Mucosa of stomach (tissue), 1 donor: ENCODE results near the gene CELF4.

Experiments
- H3K27me3 ChIP-seq: one replicate; pipeline ENCODE4 v1.7.0; 2013; ENCODE audit warnings: mild to moderate bottlenecking, low read length; ENCODE audit not compliant: control insufficient read depth, insufficient read depth
- H3K36me3 ChIP-seq: one replicate; pipeline ENCODE4 v1.7.0; 2013; ENCODE audit warnings: low read length; ENCODE audit not compliant: control insufficient read depth, insufficient read depth
- H3K4me1 ChIP-seq: one replicate; pipeline ENCODE4 v1.7.0; 2013; ENCODE audit warnings: mild to moderate bottlenecking, low read length; ENCODE audit not compliant: control insufficient read depth, insufficient read depth
- H3K4me3 ChIP-seq: one replicate; pipeline ENCODE4 v1.7.0; 2013; ENCODE audit warnings: low read length
- H3K9ac ChIP-seq: one replicate; pipeline ENCODE4 v1.7.0; 2013; ENCODE audit warnings: mild to moderate bottlenecking, low read length, moderate library complexity
- H3K9me3 ChIP-seq: one replicate; pipeline ENCODE4 v1.7.0; 2013; ENCODE audit warnings: mild to moderate bottlenecking, low read length, moderate library complexity; ENCODE audit not compliant: control insufficient read depth
- donor health status: Pancreatic carcinoma.

CELF4 gene

GRCh38 chr18:37529296-37529695 lies 36.3 kb downstream of the CELF4 start:
- H3K9me3 ChIP-seq = no peaks in the 10 kb centered on the region
- H3K9ac ChIP-seq = no peak overlapping the region
- H3K36me3 ChIP-seq = no peaks in the 10 kb centered on the region
- H3K4me1 ChIP-seq = no peaks in the 10 kb centered on the region
- H3K4me3 ChIP-seq = no peak overlapping the region
- H3K27me3 ChIP-seq = peaks cover 39% of the 10 kb centered on the region

DNA sequence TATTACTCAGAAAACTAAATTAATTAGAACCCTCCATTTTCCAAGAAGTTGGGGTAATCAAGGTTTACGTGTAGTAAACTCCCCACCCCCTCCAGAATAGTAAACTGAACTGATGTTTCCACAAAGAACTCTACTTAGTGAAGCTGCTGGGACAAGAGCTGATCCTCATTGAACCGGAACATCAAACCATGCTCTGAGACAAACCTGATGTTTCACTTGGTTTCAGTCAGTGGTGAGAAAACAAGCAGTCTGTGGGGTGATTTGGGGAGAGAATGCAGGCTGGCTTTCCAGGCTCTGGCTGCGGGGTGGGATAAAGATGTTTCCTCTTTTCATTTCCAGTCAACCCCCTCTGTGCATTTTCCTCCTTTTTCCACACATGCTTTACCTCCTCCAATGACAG lies 38.2 kb downstream of the CELF4 start:
- Histone ChIP-seq H3K9me3 (no peaks in the 10 kb centered on the region), H3K4me1 (no peaks in the 10 kb centered on the region), H3K27me3 (peaks cover 51% of the 10 kb centered on the region), H3K4me3 (no peak overlapping the region), H3K36me3 (no peaks in the 10 kb centered on the region), H3K9ac (no peak overlapping the region)

DNA sequence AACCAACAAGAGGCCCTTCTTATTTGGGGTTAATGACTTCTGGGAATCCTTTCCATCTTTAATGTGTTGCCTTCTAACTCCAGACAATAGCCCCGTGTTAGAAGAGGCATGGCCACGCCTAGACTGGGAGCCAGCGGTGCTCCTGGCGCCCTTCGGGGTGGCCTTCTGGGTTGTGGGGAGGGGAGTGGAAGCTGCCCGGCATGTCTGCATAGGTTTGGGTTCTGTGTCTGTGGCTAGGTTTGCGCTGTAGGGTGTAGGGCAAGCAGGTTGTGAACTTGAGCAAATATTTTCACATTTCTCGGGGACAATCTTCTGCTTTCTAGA lies 40.4 kb downstream of the CELF4 start:
- H3K4me1 ChIP-seq = no peaks in the 10 kb centered on the region
- H3K9me3 ChIP-seq = no peaks in the 10 kb centered on the region
- H3K27me3 ChIP-seq = peaks cover 48% of the 10 kb centered on the region
- no peak overlapping the region for H3K4me3 ChIP-seq
- no peak overlapping the region for H3K9ac ChIP-seq
- no peaks in the 10 kb centered on the region for H3K36me3 ChIP-seq

DNA sequence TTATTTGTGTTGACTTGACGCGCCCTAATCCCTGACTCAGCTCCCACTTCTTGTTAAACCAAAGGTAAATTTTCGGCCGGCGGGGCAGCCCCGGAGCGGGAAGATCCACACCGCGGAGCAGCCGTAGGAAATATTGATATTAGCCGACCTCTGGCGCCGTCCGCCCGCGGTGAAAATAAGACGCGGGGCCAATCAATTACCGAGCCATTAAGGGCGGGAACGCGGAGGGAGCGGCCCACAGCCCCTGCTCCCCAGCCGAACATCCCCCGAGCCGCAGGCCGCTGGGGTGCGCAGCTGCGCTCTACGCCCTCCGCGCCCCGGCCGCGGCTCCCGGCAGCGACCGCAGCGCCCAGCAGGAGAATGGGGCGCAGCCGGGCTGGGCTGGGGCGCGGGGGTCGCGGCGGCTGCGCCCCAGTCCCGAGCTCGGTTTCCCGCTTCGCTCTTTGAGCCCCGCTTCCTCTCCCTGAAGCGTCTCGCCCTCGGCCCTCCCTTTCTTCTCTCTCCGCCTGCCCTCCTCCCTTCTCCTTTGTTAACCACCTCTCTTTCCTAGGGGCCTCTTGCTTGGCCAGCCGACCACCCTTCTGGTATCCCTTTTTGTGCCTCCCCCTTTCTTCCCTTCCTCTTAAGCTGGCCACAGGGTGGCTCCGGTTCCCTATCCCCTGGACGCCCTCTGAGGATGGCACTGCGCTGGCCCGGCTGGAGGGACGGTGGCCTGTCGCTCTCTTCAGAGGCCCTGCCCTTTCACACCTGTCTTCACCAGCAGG lies 40.9 kb downstream of the CELF4 start:
- no peaks in the 10 kb centered on the region for H3K4me1 ChIP-seq
- no peaks in the 10 kb centered on the region for H3K9me3 ChIP-seq
- no peak overlapping the region for H3K4me3 ChIP-seq
- H3K36me3 ChIP-seq = no peaks in the 10 kb centered on the region
- H3K9ac ChIP-seq = no peak overlapping the region
- H3K27me3 ChIP-seq = peaks cover 43% of the 10 kb centered on the region

- no peak overlapping the region for H3K4me3 ChIP-seq
- H3K4me1 ChIP-seq = no peaks in the 10 kb centered on the region
- no peak overlapping the region for H3K9ac ChIP-seq
- no peaks in the 10 kb centered on the region for H3K9me3 ChIP-seq
- H3K36me3 ChIP-seq = no peaks in the 10 kb centered on the region
- H3K27me3 ChIP-seq = peaks cover 39% of the 10 kb centered on the region
Observed at GRCh38 chr18:37524139-37524497, 41.5 kb downstream of the CELF4 start.

DNA sequence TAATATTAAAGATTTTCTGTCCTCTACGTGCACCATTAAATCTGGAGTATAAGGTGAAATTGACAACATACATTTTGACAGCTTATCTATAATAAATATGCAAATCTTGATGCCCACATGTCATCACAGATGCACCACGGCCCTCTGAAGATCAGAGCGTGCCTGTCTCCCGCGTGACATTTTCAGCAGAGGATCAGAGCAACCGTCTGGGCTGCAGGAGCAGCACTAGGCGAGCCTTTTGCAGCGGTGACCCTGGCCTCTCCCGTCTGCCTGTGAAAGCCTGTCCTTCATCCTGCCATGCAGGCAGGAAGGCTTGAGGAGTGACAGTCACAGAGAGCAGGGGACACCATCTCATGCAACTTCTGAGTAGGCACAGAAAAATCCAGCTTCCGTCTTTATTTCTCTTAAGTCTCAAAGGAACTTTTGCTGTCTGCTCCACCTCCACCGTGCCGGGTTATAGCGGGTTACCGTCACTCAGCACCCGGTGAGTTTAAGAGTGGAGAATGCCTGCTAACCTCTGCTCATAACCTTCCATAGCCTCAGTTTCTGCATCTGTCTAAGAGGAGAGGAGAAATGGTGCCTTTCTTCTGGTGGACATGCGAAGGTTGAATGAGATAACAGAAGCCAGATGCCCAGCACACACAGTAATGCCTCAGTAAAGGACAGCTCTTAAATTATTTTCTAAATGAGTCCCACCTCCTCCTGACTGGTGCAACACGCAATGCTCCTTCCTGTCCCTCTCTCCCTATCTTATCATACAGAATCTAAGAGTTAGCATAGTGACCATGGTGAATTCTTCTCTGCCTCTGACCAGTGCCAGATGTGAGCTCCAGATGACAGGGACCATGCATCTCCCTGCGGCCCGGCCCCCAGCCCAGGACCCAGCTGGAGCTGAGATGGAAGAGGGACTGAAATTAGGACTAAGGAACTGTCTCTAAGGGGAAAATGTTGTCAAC lies 43.8 kb downstream of the CELF4 start:
- H3K9me3 ChIP-seq = no peaks in the 10 kb centered on the region
- H3K36me3 ChIP-seq = no peaks in the 10 kb centered on the region
- no peak overlapping the region for H3K9ac ChIP-seq
- H3K4me1 ChIP-seq = no peaks in the 10 kb centered on the region
- H3K27me3 ChIP-seq = peaks cover 38% of the 10 kb centered on the region
- no peak overlapping the region for H3K4me3 ChIP-seq

GRCh38 chr18:37520508-37520907 lies 45.1 kb downstream of the CELF4 start:
- Histone ChIP-seq H3K4me1 (no peaks in the 10 kb centered on the region), H3K27me3 (peaks cover 30% of the 10 kb centered on the region), H3K9me3 (no peaks in the 10 kb centered on the region), H3K4me3 (no peak overlapping the region), H3K36me3 (no peaks in the 10 kb centered on the region), H3K9ac (no peak overlapping the region)

- no peaks in the 10 kb centered on the region for H3K4me1 ChIP-seq
- peaks cover 23% of the 10 kb centered on the region for H3K27me3 ChIP-seq
- no peaks in the 10 kb centered on the region for H3K9me3 ChIP-seq
- no peaks in the 10 kb centered on the region for H3K36me3 ChIP-seq
- no peak overlapping the region for H3K4me3 ChIP-seq
- no peak overlapping the region for H3K9ac ChIP-seq
Observed at GRCh38 chr18:37519510-37520135, 46.0 kb downstream of the CELF4 start.

DNA sequence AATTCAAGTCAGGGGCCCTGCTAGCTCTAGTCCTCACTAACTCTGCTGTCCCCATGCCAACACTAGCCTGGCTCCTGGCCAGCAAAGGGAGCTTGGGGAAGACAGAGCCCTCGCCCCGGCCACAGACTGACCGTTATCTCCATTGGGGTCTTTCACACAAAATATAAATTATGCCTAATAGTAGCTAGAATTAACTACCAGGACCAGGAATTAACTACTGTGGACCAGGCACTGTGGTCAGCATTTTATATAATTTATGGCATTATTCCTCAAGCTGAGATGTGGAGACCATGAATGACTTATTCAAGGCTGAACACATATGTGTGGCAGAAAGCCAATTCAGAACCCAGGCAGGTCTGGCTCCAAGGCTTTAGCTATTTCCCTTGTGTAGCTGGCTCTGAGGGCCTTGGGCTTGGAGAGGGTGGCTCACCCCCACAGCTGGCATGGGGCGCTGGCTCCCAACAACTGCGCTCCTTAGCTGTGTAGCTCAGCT lies 49.2 kb downstream of the CELF4 start:
- no peaks in the 10 kb centered on the region for H3K27me3 ChIP-seq
- no peak overlapping the region for H3K9ac ChIP-seq
- no peaks in the 10 kb centered on the region for H3K9me3 ChIP-seq
- H3K4me3 ChIP-seq = no peak overlapping the region
- H3K36me3 ChIP-seq = no peaks in the 10 kb centered on the region
- no peaks in the 10 kb centered on the region for H3K4me1 ChIP-seq

DNA sequence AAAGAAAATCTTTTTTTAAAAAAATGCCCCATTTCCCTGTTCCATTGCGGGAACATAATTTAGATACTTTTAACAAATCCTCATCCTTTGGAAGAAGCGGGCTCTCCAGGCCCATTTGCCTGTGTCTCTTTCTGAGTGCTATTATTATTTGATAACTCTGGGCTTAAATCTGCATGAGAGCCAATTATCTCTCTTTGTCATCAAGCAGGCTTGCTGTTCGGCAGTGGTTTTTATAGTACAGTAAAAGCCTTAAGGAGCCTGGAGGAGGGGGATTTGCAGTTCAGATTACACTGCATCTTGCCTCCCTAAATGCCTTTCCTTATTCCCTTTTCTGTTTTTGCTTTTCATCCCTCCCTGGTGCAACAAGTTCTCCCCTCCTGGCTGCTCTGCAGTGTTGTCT lies 50.6 kb downstream of the CELF4 start:
- Histone ChIP-seq H3K4me1 (no peaks in the 10 kb centered on the region), H3K4me3 (no peak overlapping the region), H3K27me3 (no peaks in the 10 kb centered on the region), H3K9me3 (no peaks in the 10 kb centered on the region), H3K36me3 (no peaks in the 10 kb centered on the region), H3K9ac (no peak overlapping the region)

DNA sequence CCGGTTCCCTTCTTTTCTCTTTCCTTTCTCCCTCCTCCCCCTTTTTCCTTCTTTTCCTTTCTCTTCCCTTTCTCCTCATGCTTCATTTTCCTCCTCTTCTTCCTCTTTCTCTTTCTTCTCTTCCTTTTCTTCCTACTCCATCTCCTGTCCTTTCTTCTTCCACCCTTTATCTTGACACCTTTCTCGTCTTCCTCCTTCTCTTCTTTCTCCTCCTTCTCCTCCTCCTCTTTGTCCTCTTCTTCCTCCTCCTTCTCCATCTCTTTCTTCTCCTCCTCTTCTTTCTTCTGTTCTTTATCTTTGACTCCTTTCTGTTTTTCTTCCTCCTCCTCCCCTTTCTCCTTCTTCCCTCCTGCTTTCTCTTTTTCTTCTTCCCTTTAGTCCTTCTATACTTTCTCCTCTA lies 53.2 kb downstream of the CELF4 start:
- H3K4me3 ChIP-seq = no peak overlapping the region
- no peaks in the 10 kb centered on the region for H3K9me3 ChIP-seq
- no peaks in the 10 kb centered on the region for H3K27me3 ChIP-seq
- H3K4me1 ChIP-seq = no peaks in the 10 kb centered on the region
- no peak overlapping the region for H3K9ac ChIP-seq
- no peaks in the 10 kb centered on the region for H3K36me3 ChIP-seq

DNA sequence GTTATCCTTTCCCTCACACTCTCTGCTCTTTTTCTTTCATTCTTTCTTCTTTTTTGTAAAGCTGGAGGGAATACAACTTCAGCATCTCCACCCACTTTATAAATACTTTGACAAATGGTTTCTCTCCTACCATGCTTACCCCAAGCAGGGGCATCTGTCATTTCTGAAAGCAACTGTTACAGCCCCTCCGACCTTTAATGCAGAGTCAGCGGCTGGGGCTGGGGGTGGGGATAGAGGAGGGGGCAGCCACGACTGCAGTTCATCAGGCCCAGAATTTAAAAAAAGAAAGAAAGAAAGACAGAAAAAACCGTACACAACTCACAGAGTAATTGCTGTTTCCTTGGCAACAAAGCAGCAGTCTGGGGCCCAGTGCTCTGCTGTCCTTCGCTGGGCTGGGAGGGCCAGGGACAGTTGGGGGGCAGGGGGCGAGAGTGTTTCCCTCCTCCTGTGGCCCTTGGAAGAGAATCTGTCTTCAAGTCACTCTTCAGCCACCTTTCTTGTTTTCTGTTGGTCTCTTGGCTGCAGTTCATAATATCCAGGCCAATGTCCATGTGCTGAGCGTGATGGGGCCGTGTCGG lies 53.8 kb downstream of the CELF4 start:
- H3K9ac ChIP-seq = no peak overlapping the region
- H3K36me3 ChIP-seq = no peaks in the 10 kb centered on the region
- H3K9me3 ChIP-seq = no peaks in the 10 kb centered on the region
- no peaks in the 10 kb centered on the region for H3K4me1 ChIP-seq
- H3K27me3 ChIP-seq = no peaks in the 10 kb centered on the region
- no peak overlapping the region for H3K4me3 ChIP-seq
